Kidney capillary endothelial cell (primary cell): ENCODE results near the gene CDH23.

Experiments
- DNase-seq: peaks from one replicate; pipeline ENCODE4 v3.0.0-alpha.2; 2018; ENCODE audit warnings: low spot score

CDH23 gene

GRCh38 chr10:71817831-71818655, 421.3 kb downstream of the CDH23 start:
- DNase-seq = no peak

GRCh38 chr10:71818674-71819260, 422.0 kb downstream of the CDH23 start:
- no peak for DNase-seq

- DNase-seq = no peak
These were observed 422.7 kb downstream of the CDH23 start for GRCh38 chr10:71819441-71819861.

- DNase-seq = no peak
These were observed 423.3 kb downstream of the CDH23 start for GRCh38 chr10:71819985-71820384.

GRCh38 chr10:71820966-71821365, 424.2 kb downstream of the CDH23 start:
- DNase-seq = no peak

- DNase-seq = no peak
These were observed 425.4 kb downstream of the CDH23 start for GRCh38 chr10:71821909-71822763.

- DNase-seq = no peak
These were observed 426.6 kb downstream of the CDH23 start for GRCh38 chr10:71823356-71823755.

- DNase-seq = no peak
These were observed 427.6 kb downstream of the CDH23 start for GRCh38 chr10:71824333-71824732.

GRCh38 chr10:71825217-71825616, 428.5 kb downstream of the CDH23 start:
- DNase-seq = no peak

GRCh38 chr10:71827852-71828251, 431.1 kb downstream of the CDH23 start:
- DNase-seq = no peak

- DNase-seq = no peak
These were observed 432.0 kb downstream of the CDH23 start for GRCh38 chr10:71828702-71829101.

GRCh38 chr10:71829171-71829570, 432.5 kb downstream of the CDH23 start:
- no peak for DNase-seq

- no peak for DNase-seq
These were observed 433.2 kb downstream of the CDH23 start for GRCh38 chr10:71829896-71830295.

- no peak for DNase-seq
These were observed 434.0 kb downstream of the CDH23 start for GRCh38 chr10:71830726-71831125.

GRCh38 chr10:71831646-71832552, 435.2 kb downstream of the CDH23 start:
- peak; percentile 52 for DNase-seq

- DNase-seq = no peak
These were observed 436.2 kb downstream of the CDH23 start for GRCh38 chr10:71832967-71833366.

- DNase-seq = no peak
These were observed 437.0 kb downstream of the CDH23 start for GRCh38 chr10:71833451-71834342.

- no peak for DNase-seq
These were observed 437.6 kb downstream of the CDH23 start for GRCh38 chr10:71834343-71834674.

GRCh38 chr10:71835671-71836595, 439.2 kb downstream of the CDH23 start:
- no peak for DNase-seq

GRCh38 chr10:71836596-71836974, 439.9 kb downstream of the CDH23 start:
- no peak for DNase-seq
